Measurements from ENCODE around the gene RPL13A. TPM values are rescaled to one million over a fixed set of nuclear protein-coding genes. Genes with fewer than 3 reads are reported as not detected.

Gene RPL13A
- total and polyA plus RNA-seq, 2 of the 13 experiments (the other 11 are each of a cell fraction or from before 2014, with no cell fraction given) = 2,601 to 3,407 TPM

DNA sequence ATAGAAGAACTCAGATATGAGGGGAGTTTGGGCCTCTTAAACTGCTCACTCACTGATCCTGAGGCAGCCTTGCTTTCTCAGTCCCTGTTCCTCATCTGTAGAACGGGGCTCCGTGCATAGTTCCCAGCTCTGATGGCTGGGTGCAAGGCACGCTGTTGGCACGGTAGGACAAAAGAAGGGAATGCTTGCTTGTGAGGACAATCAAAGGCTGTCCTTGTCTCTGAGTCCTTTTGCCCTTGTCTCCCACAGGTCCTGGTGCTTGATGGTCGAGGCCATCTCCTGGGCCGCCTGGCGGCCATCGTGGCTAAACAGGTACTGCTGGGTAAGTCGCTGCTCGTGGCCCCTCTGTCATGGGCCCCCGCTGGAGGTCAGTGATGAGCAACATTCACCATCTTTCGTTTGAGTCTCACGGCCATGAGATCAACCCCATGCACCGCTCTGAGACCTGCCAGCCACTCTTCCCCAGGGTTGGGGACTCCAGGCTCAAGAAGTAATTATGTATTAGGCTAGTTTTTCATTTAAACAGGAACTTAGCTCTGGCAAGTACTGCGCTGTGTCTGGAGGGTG lies 2.3 kb downstream of the RPL13A start (continued):
- TF ChIP-seq, protein P1, sequence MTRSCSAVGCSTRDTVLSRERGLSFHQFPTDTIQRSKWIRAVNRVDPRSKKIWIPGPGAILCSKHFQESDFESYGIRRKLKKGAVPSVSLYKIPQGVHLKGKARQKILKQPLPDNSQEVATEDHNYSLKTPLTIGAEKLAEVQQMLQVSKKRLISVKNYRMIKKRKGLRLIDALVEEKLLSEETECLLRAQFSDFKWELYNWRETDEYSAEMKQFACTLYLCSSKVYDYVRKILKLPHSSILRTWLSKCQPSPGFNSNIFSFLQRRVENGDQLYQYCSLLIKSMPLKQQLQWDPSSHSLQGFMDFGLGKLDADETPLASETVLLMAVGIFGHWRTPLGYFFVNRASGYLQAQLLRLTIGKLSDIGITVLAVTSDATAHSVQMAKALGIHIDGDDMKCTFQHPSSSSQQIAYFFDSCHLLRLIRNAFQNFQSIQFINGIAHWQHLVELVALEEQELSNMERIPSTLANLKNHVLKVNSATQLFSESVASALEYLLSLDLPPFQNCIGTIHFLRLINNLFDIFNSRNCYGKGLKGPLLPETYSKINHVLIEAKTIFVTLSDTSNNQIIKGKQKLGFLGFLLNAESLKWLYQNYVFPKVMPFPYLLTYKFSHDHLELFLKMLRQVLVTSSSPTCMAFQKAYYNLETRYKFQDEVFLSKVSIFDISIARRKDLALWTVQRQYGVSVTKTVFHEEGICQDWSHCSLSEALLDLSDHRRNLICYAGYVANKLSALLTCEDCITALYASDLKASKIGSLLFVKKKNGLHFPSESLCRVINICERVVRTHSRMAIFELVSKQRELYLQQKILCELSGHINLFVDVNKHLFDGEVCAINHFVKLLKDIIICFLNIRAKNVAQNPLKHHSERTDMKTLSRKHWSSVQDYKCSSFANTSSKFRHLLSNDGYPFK (CRISPR knock-in tag; IDR thresholded peaks at IDR 0.05; ENCODE audit: borderline replicate concordance) = peak; percentile 79; the same call in 1 of the 2 replicates
- TF ChIP-seq, protein P2, sequence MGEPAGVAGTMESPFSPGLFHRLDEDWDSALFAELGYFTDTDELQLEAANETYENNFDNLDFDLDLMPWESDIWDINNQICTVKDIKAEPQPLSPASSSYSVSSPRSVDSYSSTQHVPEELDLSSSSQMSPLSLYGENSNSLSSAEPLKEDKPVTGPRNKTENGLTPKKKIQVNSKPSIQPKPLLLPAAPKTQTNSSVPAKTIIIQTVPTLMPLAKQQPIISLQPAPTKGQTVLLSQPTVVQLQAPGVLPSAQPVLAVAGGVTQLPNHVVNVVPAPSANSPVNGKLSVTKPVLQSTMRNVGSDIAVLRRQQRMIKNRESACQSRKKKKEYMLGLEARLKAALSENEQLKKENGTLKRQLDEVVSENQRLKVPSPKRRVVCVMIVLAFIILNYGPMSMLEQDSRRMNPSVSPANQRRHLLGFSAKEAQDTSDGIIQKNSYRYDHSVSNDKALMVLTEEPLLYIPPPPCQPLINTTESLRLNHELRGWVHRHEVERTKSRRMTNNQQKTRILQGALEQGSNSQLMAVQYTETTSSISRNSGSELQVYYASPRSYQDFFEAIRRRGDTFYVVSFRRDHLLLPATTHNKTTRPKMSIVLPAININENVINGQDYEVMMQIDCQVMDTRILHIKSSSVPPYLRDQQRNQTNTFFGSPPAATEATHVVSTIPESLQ (CRISPR knock-in tag; conservative IDR thresholded peaks at IDR 0.05) = no peak
- TF ChIP-seq KMT2B (CRISPR knock-in tag; IDR thresholded peaks at IDR 0.05) (peak; percentile 54; the same call in 1 of the 2 replicates), FOXC1 (CRISPR knock-in tag; IDR thresholded peaks at IDR 0.05; ENCODE audit: borderline replicate concordance) (no peak), ZNF354B (CRISPR knock-in tag; IDR thresholded peaks at IDR 0.05) (no peak), NR2C2 (CRISPR knock-in tag; IDR thresholded peaks at IDR 0.05; ENCODE audit: borderline replicate concordance) (peak; percentile 23; the same call in 1 of the 2 replicates), PRDM10 (CRISPR knock-in tag; IDR thresholded peaks at IDR 0.05; ENCODE audit: low read depth) (no peak), MEIS2 (CRISPR knock-in tag; IDR thresholded peaks at IDR 0.05) (no peak; the same call in 1 of the 2 replicates), CBX5 (CRISPR knock-in tag; IDR thresholded peaks at IDR 0.05; ENCODE audit: borderline replicate concordance) (peak; percentile 78; the same call in 1 of the 2 replicates), ZNF800 (CRISPR knock-in tag; IDR thresholded peaks at IDR 0.05) (no peak), U2AF1 (optimal IDR thresholded peaks at IDR 0.05; ENCODE audit: low read depth, low read length) (peak; percentile 27)
- TF ChIP-seq, protein P3, sequence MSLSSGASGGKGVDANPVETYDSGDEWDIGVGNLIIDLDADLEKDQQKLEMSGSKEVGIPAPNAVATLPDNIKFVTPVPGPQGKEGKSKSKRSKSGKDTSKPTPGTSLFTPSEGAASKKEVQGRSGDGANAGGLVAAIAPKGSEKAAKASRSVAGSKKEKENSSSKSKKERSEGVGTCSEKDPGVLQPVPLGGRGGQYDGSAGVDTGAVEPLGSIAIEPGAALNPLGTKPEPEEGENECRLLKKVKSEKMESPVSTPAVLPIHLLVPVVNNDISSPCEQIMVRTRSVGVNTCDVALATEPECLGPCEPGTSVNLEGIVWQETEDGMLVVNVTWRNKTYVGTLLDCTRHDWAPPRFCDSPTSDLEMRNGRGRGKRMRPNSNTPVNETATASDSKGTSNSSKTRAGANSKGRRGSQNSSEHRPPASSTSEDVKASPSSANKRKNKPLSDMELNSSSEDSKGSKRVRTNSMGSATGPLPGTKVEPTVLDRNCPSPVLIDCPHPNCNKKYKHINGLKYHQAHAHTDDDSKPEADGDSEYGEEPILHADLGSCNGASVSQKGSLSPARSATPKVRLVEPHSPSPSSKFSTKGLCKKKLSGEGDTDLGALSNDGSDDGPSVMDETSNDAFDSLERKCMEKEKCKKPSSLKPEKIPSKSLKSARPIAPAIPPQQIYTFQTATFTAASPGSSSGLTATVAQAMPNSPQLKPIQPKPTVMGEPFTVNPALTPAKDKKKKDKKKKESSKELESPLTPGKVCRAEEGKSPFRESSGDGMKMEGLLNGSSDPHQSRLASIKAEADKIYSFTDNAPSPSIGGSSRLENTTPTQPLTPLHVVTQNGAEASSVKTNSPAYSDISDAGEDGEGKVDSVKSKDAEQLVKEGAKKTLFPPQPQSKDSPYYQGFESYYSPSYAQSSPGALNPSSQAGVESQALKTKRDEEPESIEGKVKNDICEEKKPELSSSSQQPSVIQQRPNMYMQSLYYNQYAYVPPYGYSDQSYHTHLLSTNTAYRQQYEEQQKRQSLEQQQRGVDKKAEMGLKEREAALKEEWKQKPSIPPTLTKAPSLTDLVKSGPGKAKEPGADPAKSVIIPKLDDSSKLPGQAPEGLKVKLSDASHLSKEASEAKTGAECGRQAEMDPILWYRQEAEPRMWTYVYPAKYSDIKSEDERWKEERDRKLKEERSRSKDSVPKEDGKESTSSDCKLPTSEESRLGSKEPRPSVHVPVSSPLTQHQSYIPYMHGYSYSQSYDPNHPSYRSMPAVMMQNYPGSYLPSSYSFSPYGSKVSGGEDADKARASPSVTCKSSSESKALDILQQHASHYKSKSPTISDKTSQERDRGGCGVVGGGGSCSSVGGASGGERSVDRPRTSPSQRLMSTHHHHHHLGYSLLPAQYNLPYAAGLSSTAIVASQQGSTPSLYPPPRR (CRISPR knock-in tag; IDR thresholded peaks at IDR 0.05; ENCODE audit: borderline replicate concordance) = no peak

Data from HepG2 (cell line).